GM18520 (cell line): Measurements from ENCODE around the gene EMILIN1.

Source experiments
- ATAC-seq: cut with Tn5 transposase; IDR thresholded peaks from one replicate; pipeline ENCODE4 v1.9.1; 2021; ENCODE audit not compliant: unreplicated experiment

EMILIN1 gene

DNA sequence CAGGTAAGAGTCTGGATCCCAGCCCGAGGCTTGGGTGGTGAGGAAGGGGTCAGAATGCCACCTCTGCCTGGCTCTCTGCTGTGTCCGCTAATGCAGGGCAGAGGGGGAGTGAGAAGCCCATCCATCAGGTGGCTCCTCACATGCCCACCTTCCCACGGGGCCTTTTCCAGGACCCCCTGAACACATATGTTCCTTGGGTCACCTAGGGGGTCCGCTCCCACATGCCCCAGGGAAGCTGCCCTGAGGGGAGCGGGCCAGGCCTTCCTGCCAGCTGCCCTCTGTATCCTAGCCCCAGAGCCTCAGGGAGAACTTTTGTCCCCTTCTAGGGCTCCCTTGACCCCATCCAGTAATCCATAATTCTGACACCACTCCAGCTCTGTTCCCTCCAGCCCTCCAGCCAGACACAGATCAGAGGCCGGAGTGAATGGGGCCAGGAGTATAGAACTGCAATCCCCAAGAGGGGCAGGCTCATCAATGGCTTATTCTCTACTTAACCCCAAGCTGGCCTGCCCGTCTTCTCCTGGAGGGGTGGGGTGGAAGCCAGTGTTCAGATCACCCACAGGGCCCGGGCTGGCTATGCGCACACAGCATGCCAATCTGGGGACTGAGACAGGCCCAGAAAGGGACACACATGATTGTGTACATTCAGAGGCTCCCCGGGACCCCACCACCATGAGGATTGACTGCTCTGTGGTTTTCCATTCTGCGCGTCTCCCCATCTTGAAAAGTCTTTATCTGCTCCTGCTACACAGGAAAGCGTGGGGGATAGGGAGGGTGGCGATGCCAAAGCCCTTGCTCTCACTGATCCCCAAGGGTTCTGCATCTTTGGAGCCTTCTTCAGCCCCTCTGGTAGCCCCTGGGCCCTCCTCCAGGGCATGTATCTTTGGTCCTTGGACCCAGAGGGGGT is 1.1 kb downstream of the EMILIN1 start:
- ATAC-seq: no peak

GRCh38 chr2:27080140-27080469 is 1.7 kb downstream of the EMILIN1 start:
- no peak for ATAC-seq

GRCh38 chr2:27080603-27080936 is 2.2 kb downstream of the EMILIN1 start:
- no peak for ATAC-seq

GRCh38 chr2:27081984-27082772 is 3.8 kb downstream of the EMILIN1 start:
- ATAC-seq: no peak

- no peak for ATAC-seq
Measured at GRCh38 chr2:27082773-27083409, 4.5 kb downstream of the EMILIN1 start.

- no peak for ATAC-seq
Measured at GRCh38 chr2:27083410-27084296, 5.2 kb downstream of the EMILIN1 start.

- no peak for ATAC-seq
Measured at GRCh38 chr2:27084297-27085061, 6.1 kb downstream of the EMILIN1 start.

GRCh38 chr2:27085062-27085672 is 6.8 kb downstream of the EMILIN1 start:
- ATAC-seq: no peak

GRCh38 chr2:27085673-27086089 is 7.3 kb downstream of the EMILIN1 start:
- no peak for ATAC-seq

GRCh38 chr2:27086090-27086723 is 7.8 kb downstream of the EMILIN1 start:
- ATAC-seq: peak; percentile 74

DNA sequence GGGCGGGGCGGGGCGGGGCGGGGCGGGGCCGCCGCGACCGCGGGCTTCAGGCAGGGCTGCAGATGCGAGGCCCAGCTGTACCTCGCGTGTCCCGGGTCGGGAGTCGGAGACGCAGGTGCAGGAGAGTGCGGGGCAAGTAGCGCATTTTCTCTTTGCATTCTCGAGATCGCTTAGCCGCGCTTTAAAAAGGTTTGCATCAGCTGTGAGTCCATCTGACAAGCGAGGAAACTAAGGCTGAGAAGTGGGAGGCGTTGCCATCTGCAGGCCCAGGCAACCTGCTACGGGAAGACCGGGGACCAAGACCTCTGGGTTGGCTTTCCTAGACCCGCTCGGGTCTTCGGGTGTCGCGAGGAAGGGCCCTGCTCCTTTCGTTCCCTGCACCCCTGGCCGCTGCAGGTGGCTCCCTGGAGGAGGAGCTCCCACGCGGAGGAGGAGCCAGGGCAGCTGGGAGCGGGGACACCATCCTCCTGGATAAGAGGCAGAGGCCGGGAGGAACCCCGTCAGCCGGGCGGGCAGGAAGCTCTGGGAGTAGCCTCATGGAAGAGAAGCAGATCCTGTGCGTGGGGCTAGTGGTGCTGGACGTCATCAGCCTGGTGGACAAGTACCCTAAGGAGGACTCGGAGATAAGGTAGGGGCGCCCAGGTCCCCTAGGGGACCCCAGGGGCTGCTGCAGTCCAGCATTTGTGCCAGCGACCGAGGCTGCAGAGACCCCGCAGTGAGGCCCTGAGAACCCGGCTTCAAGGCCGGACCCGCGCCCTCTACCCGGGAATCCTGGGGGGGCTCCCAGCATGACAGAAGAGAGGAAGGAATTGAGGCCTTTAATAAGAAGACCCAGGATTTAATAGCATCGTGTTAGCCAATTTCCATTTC is 8.5 kb downstream of the EMILIN1 start, which contains the start of gene KHK:
TSS of gene KHK (plus strand) at position 49 of the 870 bp plus-strand sequence. CDS start at position 537, 488 bp downstream.
- no peak for ATAC-seq

DNA sequence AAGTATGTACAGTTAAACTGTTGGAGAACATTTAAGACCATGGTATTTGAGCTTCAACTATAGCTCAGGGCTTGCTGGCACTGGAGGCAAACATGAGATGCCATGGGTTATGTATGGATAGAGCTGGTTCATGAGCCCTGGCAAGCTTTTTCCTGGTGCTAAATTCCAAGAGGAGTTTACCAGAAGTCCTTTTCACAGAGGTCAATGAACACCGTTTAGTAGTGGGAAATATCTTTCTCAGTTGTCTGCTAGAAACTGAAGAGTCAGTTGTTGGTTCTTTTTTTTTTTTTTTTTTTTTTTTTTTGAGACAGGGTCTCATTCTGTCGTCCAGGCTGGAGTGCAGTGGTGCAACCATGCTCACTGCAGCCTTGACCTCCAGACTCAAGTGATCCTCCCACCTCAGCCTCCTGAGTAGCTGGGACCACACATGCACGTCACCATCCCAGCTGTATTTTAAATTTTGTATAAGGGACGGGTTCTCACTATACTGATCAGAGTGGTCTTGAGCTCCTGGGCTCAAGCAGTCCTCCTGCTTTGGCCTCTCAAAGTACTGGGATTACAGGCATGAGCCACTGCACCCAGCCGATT is 9.5 kb downstream of the EMILIN1 start:
- ATAC-seq: no peak

- ATAC-seq: no peak
Measured at GRCh38 chr2:27088634-27089033, 10.2 kb downstream of the EMILIN1 start.

GRCh38 chr2:27089111-27089954 is 10.9 kb downstream of the EMILIN1 start:
- ATAC-seq: no peak

DNA sequence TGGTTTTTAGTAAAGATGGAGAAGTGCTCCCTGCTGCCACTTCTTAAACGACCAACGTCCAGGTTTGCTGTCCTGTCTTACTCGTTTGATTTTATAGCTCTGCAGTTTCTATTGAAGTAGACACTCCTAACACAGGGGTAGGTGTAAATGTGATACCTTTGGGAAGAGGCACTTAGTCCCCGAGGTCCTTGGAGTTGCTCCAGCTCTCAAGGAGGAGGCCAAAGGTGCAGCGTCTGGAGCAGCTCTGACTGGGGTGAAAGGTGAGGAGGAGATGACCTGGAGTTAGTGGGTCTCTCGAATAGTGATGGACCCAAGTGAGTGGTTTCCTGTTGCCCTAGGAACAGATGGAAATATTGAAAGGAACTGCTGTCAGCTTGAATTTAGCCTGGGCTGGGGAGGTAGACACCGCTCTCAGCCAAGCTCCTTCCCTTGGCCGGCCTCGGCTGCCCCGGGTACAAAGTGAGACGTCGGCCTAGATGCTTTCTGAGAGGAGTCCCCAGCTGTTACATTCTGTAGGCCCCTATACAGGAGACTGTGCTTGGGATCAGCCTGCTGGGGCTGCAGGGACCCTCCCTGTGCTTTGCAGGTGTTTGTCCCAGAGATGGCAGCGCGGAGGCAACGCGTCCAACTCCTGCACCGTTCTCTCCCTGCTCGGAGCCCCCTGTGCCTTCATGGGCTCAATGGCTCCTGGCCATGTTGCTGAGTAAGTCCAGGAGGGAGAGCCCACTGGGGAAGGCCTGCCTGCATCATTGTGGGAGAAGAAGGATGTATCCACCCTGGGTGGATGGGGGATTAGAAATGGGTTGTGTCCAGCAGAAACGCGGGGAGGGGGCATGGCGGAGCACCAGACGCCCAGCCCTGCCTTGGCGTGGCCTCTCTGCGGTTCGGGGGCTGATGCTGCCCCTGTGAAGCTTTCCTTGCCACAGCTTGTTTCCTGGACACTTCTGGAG is 13.6 kb downstream of the EMILIN1 start:
- no peak for ATAC-seq
